OCI-M1 (cell line): ENCODE data around the gene PGM1.

Source experiments
- DNase-seq: peaks from one replicate; lab custom pipeline; 2025; lab: John Stamatoyannopoulos, UW

PGM1 gene

DNA sequence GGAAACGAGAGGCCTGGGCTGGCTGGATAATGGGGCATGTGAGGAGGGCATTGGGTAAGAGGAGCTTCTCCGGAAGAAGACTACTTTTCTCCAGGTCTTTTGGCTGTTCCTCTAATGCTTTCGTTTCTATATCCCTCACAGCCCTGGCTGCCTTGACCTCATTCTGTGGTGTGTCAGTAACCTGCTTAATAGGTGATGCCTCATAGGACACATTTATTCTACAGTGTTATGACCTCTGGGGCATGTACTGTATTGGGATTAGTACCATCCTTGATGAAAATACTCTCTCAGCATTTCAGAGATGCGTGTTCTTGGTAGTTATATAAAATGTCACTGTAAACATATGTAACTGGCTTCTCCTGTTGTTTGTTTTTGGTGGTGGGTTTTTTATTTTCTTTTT lies 40.1 kb downstream of the PGM1 start:
- DNase-seq: no peak

GRCh38 chr1:63634471-63634870 lies 41.3 kb downstream of the PGM1 start:
- DNase-seq: no peak

- no peak for DNase-seq
These were observed 42.5 kb downstream of the PGM1 start for GRCh38 chr1:63635681-63636080.

- DNase-seq: no peak
These were observed 43.2 kb downstream of the PGM1 start for GRCh38 chr1:63636192-63637105.

DNA sequence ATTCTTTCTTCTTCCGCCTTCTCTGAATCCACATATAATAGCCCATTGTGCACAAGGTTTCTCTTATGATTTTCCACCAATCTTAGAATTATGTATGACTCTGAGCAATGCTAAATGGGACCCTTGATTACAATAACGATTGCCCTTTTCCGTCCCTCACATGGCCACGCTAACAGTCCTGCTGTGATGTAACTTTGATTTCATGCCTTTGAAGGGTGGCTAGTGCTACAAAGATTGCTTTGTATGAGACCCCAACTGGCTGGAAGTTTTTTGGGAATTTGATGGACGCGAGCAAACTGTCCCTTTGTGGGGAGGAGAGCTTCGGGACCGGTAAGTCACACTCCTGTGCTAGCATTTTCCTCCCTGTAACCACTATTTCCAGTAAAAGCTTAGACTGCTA lies 45.3 kb downstream of the PGM1 start:
- no peak for DNase-seq

GRCh38 chr1:63638875-63639274 lies 45.7 kb downstream of the PGM1 start:
- DNase-seq: no peak

- DNase-seq: no peak
These were observed 47.7 kb downstream of the PGM1 start for GRCh38 chr1:63640633-63641567.

- no peak for DNase-seq
These were observed 48.4 kb downstream of the PGM1 start for GRCh38 chr1:63641615-63642014.

- no peak for DNase-seq
These were observed 49.7 kb downstream of the PGM1 start for GRCh38 chr1:63642901-63643300.

- no peak for DNase-seq
These were observed 50.3 kb downstream of the PGM1 start for GRCh38 chr1:63643517-63643916.

DNA sequence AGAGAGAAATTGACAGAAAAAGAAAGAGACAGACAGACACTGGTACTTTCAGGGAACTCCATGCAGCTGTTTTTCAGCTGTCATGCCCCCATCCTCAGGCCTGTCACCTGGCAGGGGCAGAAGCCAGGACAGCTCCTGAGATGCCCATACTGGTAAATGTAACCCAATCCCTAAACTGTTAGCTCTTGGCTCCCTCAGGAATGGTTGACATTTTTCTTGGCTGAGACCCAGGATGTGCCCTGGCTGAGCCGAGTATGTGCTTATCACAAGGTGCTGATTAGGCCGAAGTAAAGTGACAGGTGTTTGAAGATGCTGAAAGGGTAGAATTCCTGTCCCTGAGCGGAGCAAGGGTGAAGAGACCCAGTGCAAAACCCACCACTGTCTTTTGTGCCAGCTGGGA lies 50.7 kb downstream of the PGM1 start:
- DNase-seq: no peak

- DNase-seq: no peak
These were observed 52.1 kb downstream of the PGM1 start for GRCh38 chr1:63645317-63645716.

GRCh38 chr1:63648689-63649088 lies 55.5 kb downstream of the PGM1 start:
- no peak for DNase-seq

DNA sequence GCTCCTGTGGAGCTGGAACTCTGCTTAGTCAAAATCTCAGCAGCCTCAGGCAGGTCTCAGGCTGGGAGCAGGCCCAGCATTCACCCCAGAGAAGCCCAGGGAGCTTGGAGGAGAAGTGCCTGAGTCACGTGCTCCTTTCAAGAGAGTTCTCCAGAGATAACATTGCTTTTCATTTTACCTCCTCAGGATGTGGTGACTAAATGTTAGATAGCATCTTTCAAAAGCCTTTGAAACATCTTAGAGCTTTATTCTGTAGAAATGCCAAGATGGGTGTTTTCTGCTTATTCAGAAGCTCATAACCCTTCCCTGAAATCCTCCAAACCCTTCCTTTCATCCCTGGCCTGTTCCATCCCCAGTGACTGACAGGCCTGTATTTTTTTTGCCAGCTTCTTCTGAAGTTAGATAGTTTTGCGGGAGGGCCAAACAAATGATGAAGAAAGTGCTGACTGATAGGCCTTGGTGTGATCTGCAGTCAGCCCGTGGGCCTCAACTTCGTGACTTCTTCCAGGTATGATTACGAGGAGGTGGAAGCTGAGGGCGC lies 58.0 kb downstream of the PGM1 start:
- peak; percentile 5 for DNase-seq

GRCh38 chr1:63653976-63654375 lies 60.8 kb downstream of the PGM1 start:
- no peak for DNase-seq

DNA sequence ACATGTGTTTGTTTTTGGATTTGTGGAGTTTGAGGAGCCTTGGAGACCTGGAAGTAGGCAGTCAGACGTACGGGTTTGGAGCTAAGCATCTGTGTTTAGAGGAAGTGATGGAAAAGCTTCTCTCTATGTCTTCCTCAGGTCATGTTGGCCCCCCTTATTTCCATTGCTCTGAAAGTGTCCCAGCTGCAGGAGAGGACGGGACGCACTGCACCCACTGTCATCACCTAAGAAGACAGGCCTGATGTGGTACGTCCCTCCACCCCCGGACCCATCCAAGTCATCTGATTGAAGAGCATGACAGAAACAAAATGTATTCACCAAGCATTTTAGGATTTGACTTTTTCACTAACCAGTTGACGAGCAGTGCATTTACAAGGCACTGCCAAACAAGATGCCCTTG lies 66.2 kb downstream of the PGM1 start:
- no peak for DNase-seq

- DNase-seq: no peak
These were observed 69.0 kb downstream of the PGM1 start for GRCh38 chr1:63662056-63662836.

GRCh38 chr1:63662841-63663240 lies 69.6 kb downstream of the PGM1 start:
- DNase-seq: no peak

- no peak for DNase-seq
These were observed 70.1 kb downstream of the PGM1 start for GRCh38 chr1:63663301-63663700.

DNA sequence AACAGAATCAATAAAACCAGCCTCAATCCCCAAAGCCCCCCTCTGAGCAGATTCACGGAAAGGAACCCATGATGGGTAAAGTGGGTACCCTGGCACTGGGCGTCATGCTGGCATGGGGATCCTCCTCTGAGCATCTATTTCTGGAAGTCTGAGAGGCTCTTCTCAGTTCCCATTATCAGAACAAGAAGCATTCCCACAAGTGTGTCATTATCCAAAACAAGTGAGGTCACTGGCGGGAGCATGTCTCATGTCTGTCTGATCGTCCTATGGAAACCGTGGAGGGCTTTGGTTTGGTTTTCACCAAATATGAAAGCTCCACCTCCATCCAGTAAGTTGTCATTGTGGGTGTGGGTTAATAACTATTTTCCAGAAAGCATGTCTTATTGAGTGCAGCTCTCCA lies 70.7 kb downstream of the PGM1 start:
- DNase-seq: no peak

DNA sequence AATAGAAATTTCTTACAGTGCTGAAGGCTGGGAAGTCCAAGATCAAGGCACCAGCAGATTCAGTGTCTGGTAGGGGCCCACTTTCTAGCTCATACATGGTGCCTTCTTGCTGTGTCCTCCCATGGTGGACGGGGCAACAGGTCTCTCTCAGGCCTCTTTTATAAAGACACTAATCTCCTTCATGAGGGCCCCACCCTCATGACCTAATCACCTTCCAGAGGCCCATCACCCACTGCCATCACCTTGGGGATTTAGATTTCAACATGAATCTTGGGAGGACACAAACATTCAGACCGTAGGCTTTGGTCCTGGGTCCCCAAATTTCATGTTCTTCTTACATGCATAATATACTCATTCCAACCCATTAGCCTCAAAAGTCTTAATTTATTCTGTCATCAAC lies 71.5 kb downstream of the PGM1 start:
- no peak for DNase-seq

DNA sequence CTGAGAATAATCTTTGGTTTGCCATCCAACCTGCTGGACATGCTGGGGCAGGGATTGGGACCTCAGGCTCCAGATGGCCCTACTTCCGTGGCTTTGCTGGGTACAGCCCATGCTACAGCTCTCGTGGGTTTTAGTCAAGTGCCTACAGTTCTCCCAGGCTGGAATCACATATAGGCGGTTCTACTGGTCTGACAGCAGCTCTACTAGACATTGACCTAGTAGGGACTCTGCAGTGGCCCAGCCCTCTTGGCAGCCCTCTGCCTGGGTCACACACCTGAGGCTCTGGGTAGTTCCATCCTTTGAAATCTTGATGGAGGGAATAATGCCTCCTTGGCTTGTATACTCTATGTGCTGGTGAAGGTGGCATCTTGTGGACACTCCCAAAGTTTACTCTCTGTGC lies 72.2 kb downstream of the PGM1 start:
- DNase-seq: no peak
